GM12878 (cell line): ENCODE measurements around the gene LOX. TPM values are rescaled to one million over a fixed set of nuclear protein-coding genes. Genes with fewer than 3 reads are reported as not detected.

ENCODE experiments used
- ATAC-seq: fragments of 200-7000 bp; cut with Tn5 transposase; 3 replicates; pipeline ENCODE4 v1.9.1; 2020; ENCODE audit warnings: mild to moderate bottlenecking, moderate library complexity
- BruUV-seq: library from RNA; stranded (reverse); fragments of 400-500 nt; replicated peaks from 2 replicates; lab custom pipeline; 2021; lab: Mats Ljungman, UMichigan
- CTCF ChIA-PET: fragments of 300-600 bp; sonication (Branson Sonifier 250); formaldehyde crosslinking; extraction: SDS; loops from one replicate; lab custom pipeline; 2021; ENCODE audit warnings: inconsistent platforms; lab: Yijun Ruan, JAX
- POLR2A ChIA-PET: fragments of 350-600 bp; formaldehyde crosslinking; extraction: SDS; loops from one replicate; lab custom pipeline; 2021; ENCODE audit warnings: inconsistent platforms; lab: Charles Lee
- RAD21 ChIA-PET: fragments of 300-600 bp; sonication (Branson Sonifier 250); formaldehyde crosslinking; loops from one replicate; lab custom pipeline; 2023; ENCODE audit warnings: antibody characterized with exemption; ENCODE audit not compliant: unreplicated experiment; lab: Charles Lee
- SMC1A ChIA-PET: fragments of 300-600 bp; sonication (Branson Sonifier 250); formaldehyde crosslinking; loops from one replicate; lab custom pipeline; 2023; ENCODE audit not compliant: unreplicated experiment, uncharacterized antibody; lab: Charles Lee
- DNase-seq: peaks from one replicate; pipeline ENCODE4 v3.0.0-alpha.2; 2011; ENCODE audit warnings: low read depth, low spot score
- FAIRE-seq: peaks from 3 replicates; lab custom pipeline; 2011; peaks lifted over from hg19 to GRCh38; lab: Jason Lieb, UNC
- H2AFZ ChIP-seq: 2 replicates; pipeline ENCODE4 v1.6.0; 2011; ENCODE audit warnings: low read depth, low read length, control low read depth; ENCODE audit not compliant: control insufficient read depth
- H3K27ac ChIP-seq: 2 replicates; pipeline ENCODE4 v1.5.1; 2011; ENCODE audit warnings: control low read depth; ENCODE audit not compliant: control insufficient read depth, insufficient read depth
- H3K27me3 ChIP-seq, 2 experiments: replicated peaks in 1 of 2; 2 replicates each; pipeline versions ENCODE4 v1.6.0 to v1.6.1; 2011; ENCODE audit warnings: low read length in 1 of 2; ENCODE audit not compliant: control insufficient read depth in 2 of 2, insufficient read depth in 2 of 2
- H3K36me3 ChIP-seq, 2 experiments: 2 replicates each; pipeline ENCODE4 v1.5.1; 2011; ENCODE audit warnings: low read length in 1 of 2; ENCODE audit not compliant: control insufficient read depth in 2 of 2, insufficient read depth in 2 of 2
- H3K4me1 ChIP-seq: 2 replicates; pipeline ENCODE4 v1.6.1; 2011; ENCODE audit warnings: mild to moderate bottlenecking, low read length, moderate library complexity, mixed read lengths; ENCODE audit not compliant: control insufficient read depth, insufficient read depth
- H3K4me2 ChIP-seq: 2 replicates; pipeline ENCODE4 v1.6.0; 2011; ENCODE audit warnings: control low read depth; ENCODE audit not compliant: control insufficient read depth, insufficient read depth
- H3K4me3 ChIP-seq: fragments of 200-600 bp; sonication (generic); 2 replicates; pipeline ENCODE4 v1.5.1; 2016
- H3K79me2 ChIP-seq: 2 replicates; pipeline ENCODE4 v1.6.0; 2011; ENCODE audit warnings: low read length; ENCODE audit not compliant: control insufficient read depth, insufficient read depth
- H3K9ac ChIP-seq: 2 replicates; pipeline ENCODE4 v1.8.0; 2011; ENCODE audit warnings: low read length, control low read depth, mixed read lengths; ENCODE audit not compliant: control insufficient read depth, insufficient read depth
- H3K9me3 ChIP-seq: replicated peaks from 3 replicates; pipeline ENCODE4 v1.5.1; 2011; ENCODE audit warnings: mild to moderate bottlenecking, low read length; ENCODE audit not compliant: control insufficient read depth, insufficient read depth
- H4K20me1 ChIP-seq: 2 replicates; pipeline ENCODE4 v1.6.0; 2011; ENCODE audit not compliant: control insufficient read depth, insufficient read depth
- CBFB ChIP-seq: IDR thresholded peaks from 2 replicates; pipeline ENCODE4 v1.6.1; 2016; ENCODE audit warnings: antibody characterized with exemption, low read depth
- CBX3 ChIP-seq: fragments of 200-600 bp; sonication (generic); IDR thresholded peaks from 2 replicates; pipeline ENCODE4 v1.6.1; 2016; ENCODE audit warnings: low read depth, borderline replicate concordance
- CBX5 ChIP-seq: sonication (generic); IDR thresholded peaks from 2 replicates; pipeline ENCODE4 v1.6.1; 2016; ENCODE audit warnings: low read depth, moderate library complexity, mild to moderate bottlenecking, inconsistent platforms
- CREB1 ChIP-seq: IDR thresholded peaks from 2 replicates; pipeline ENCODE4 v1.6.1; 2012; ENCODE audit warnings: low read depth, mild to moderate bottlenecking, inconsistent platforms
- CREM ChIP-seq: IDR thresholded peaks from 2 replicates; pipeline ENCODE4 v1.6.1; 2014; ENCODE audit warnings: antibody characterized with exemption, low read depth
- HDAC2 ChIP-seq: fragments of 200-600 bp; sonication (generic); IDR thresholded peaks from 2 replicates; pipeline ENCODE4 v1.6.1; 2017
- HDGF ChIP-seq: fragments of 450-650 bp; IDR thresholded peaks from 2 replicates; pipeline ENCODE4 v1.6.1; 2016; ENCODE audit warnings: antibody characterized with exemption
- MAX ChIP-seq: IDR thresholded peaks from 2 replicates; pipeline ENCODE4 v1.6.1; 2012; ENCODE audit warnings: low read depth, low read length, improper control_type of control experiment
- MEF2A ChIP-seq: IDR thresholded peaks from 2 replicates; pipeline ENCODE4 v1.6.1; 2011; ENCODE audit warnings: low read depth, mild to moderate bottlenecking, low read length, moderate library complexity; ENCODE audit not compliant: insufficient read depth
- MTA3 ChIP-seq: IDR thresholded peaks from 2 replicates; pipeline ENCODE4 v1.6.1; 2012; ENCODE audit warnings: low read length, inconsistent platforms, borderline replicate concordance
- NR2C1 ChIP-seq: fragments of 450-650 bp; IDR thresholded peaks from 2 replicates; pipeline ENCODE4 v1.6.1; 2017; ENCODE audit warnings: antibody characterized with exemption, mild to moderate bottlenecking, moderate library complexity
- RAD21 ChIP-seq: IDR thresholded peaks from 2 replicates; pipeline ENCODE4 v1.6.1; 2011; ENCODE audit warnings: mild to moderate bottlenecking, low read depth, low read length, moderate library complexity; ENCODE audit not compliant: insufficient read depth
- SMC3 ChIP-seq: IDR thresholded peaks from 2 replicates; pipeline ENCODE4 v1.6.1; 2011; ENCODE audit warnings: low read length, improper control_type of control experiment, borderline replicate concordance
- USF2 ChIP-seq: IDR thresholded peaks from 2 replicates; pipeline ENCODE4 v1.6.1; 2011; ENCODE audit warnings: low read depth, low read length, improper control_type of control experiment, borderline replicate concordance
- WRNIP1 ChIP-seq: IDR thresholded peaks from 2 replicates; pipeline ENCODE4 v1.6.1; 2011; ENCODE audit warnings: low read depth, low read length, improper control_type of control experiment, borderline replicate concordance
- ZNF24 ChIP-seq: fragments of 450-650 bp; IDR thresholded peaks from 2 replicates; pipeline ENCODE4 v1.6.1; 2017; ENCODE audit warnings: antibody characterized with exemption, mild to moderate bottlenecking
- ZNF274 ChIP-seq: IDR thresholded peaks from one replicate; pipeline ENCODE4 v1.8.0; 2011; ENCODE audit not compliant: insufficient read length, insufficient read depth
- WGBS: methylation state at CpG from one replicate; pipeline ENCODE4 v1.1.6; 2016; ENCODE audit warnings: low lambda C conversion rate; ENCODE audit not compliant: insufficient replicate concordance, insufficient coverage; ENCODE audit errors: missing lambda C conversion rate; 5-methylcytosine and 5-hydroxymethylcytosine counted together
- in situ Hi-C: fragments of 300-500 bp; cut with MboI; formaldehyde crosslinking; loops from 9 replicates; pipeline ENCODE4 v1.14.3; 2018; ENCODE audit warnings: mixed read lengths
- intact Hi-C: fragments of 100-400 bp; cut with micrococcal nuclease; formaldehyde crosslinking; loops from one replicate; pipeline ENCODE4 v1.14.2; 2022; ENCODE audit not compliant: unreplicated experiment
- polyA plus RNA-seq, 11 experiments: library from polyadenylated mRNA; depleted of rRNA in 4 of 11; unstranded in 6 of 11; stranded (reverse) in 5 of 11; fragments of >200 nt; fragmentation: Nextera tagmentation in 4 of 11; fragmentation: Illumina TruSeq in 1 of 11; extraction: Ambion mirVana in 4 of 11; extraction: Trizol in 1 of 11; gene quantifications; 1 replicate in 1 of 11; 2 replicates in 10 of 11; pipeline versions ENCODE4 v1.2.1 to v1.2.3, GENCODE V29; 2011 to 2016; ENCODE audit warnings: inconsistent platforms in 2 of 11, missing spikeins in 2 of 11, low read depth in 1 of 11
- total RNA-seq, 4 experiments: library from RNA; depleted of rRNA in 3 of 4; stranded (reverse); fragments of >200 nt in 3 of 4; fragmentation: Illumina TruSeq in 1 of 4; extraction: Trizol in 1 of 4; gene quantifications; 2 replicates each; pipeline versions ENCODE4 v1.2.1 to v1.2.3, GENCODE V29; 2013 to 2021

The LOX gene
- total and polyA plus RNA-seq, 10 of the 15 experiments (the other 5 are each of a cell fraction or from before 2014, with no cell fraction given) = 0.03 to 0.69 (median 0.07) TPM; not detected in 1

- no peak for DNase-seq
- CTCF ChIA-PET = interaction anchor here (1.4 to 2.3 kb wide), 2 partner anchors 8 to 16 kb away, joined by 4 to 7 read pairs; no protein-coding TSS in a partner anchor
- POLR2A ChIA-PET = no interaction called here
- no peak overlapping the region for H3K4me3 ChIP-seq
- H3K4me1 ChIP-seq = no peaks in the 10 kb centered on the region
- RAD21 ChIA-PET = no interaction called here
- H3K27ac ChIP-seq = no peak overlapping the region
- H3K4me2 ChIP-seq = no peak overlapping the region
- no peak for ATAC-seq
- no peaks in the 10 kb centered on the region for H3K79me2 ChIP-seq
- BruUV-seq = no TSS peak
- no peak overlapping the region for H2AFZ ChIP-seq
- no peak for FAIRE-seq
- no peaks in the 10 kb centered on the region for H3K36me3 ChIP-seq
- TF ChIP-seq RAD21 = no peak
- TF ChIP-seq HDAC2 = no peak
- TF ChIP-seq WRNIP1 = no peak
- TF ChIP-seq CBX3 = no peak
- TF ChIP-seq HDGF = no peak
- TF ChIP-seq MEF2A = no peak
- TF ChIP-seq ZNF24 = no peak
- no peak for TF ChIP-seq CREM
- no peak for TF ChIP-seq CBFB
- TF ChIP-seq USF2 = no peak
- no peak for TF ChIP-seq CBX5
- no peak for TF ChIP-seq CREB1
- TF ChIP-seq NR2C1 = no peak
- no peak for TF ChIP-seq SMC3
- no peak for TF ChIP-seq MTA3
- no peak for TF ChIP-seq MAX
- no peak for TF ChIP-seq ZNF274
- intact Hi-C loops = no loop called here
- SMC1A ChIA-PET = no interaction called here
- WGBS = 44% methylated on average over 3 of the region's 3 CpGs
- H3K9ac ChIP-seq = no peak overlapping the region
- in situ Hi-C loops = no loop called here
- 0 out of 4 replicates have a peak, but pooled peaks cover 0 to 2% of the 10 kb centered on the region in 2 experiments for H3K27me3 ChIP-seq
- H4K20me1 ChIP-seq = no peaks in the 10 kb centered on the region
- H3K9me3 ChIP-seq = no peaks in the 10 kb centered on the region
Observed at GRCh38 chr5:122085041-122085440, 7.0 kb upstream of the LOX start.
